Measurements from ENCODE around the gene MUCL3. TPM values are rescaled to one million over a fixed set of nuclear protein-coding genes. Genes with fewer than 3 reads are reported as not detected.

MUCL3 gene
- total and polyA plus RNA-seq, 2 donors (not counting 1 experiment from before 2014, with no cell fraction given): not detected

DNA sequence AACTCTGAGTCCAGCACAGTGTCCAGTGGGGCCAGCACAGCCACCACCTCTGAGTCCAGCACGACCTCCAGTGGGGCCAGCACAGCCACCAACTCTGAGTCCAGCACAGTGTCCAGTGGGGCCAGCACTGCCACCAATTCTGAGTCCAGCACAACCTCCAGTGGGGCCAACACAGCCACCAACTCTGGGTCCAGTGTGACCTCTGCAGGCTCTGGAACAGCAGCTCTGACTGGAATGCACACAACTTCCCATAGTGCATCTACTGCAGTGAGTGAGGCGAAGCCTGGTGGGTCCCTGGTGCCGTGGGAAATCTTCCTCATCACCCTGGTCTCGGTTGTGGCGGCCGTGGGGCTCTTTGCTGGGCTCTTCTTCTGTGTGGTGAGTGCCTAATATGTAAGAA lies 46.5 kb downstream of the MUCL3 start:
- Histone ChIP-seq H3K9ac (ENCODE audit: low read length) (no peak overlapping the region), H3K4me3 (ENCODE audit: control extremely low read depth in 1 of 5, extremely low read depth in 1 of 5, insufficient read depth in 1 of 5, low read depth in 2 of 5, low read length in 4 of 5) (no peak overlapping the region), H4K20me1 (ENCODE audit: control insufficient read depth, insufficient read depth, low read length, poor library complexity, severe bottlenecking) (no peaks in the 10 kb centered on the region), H3K27me3 (replicated peaks in 1 of 4; ENCODE audit: control extremely low read depth in 1 of 4, control insufficient read depth in 3 of 4, insufficient read depth in 4 of 4, low read length in 3 of 4) (peaks cover 0 to 14% (median 4%) of the 10 kb centered on the region in 4 experiments), H3K9me3 (ENCODE audit: control extremely low read depth in 1 of 3, control insufficient read depth in 2 of 3, insufficient read depth in 1 of 3, low read length in 2 of 3) (peaks cover 0 to 3% (median 0%) of the 10 kb centered on the region in 3 donors), H3K4me2 (replicated peaks; ENCODE audit: low read depth, low read length, poor library complexity, severe bottlenecking) (no peak overlapping the region), H3K27ac (ENCODE audit: low read length in 2 of 2) (no peak overlapping the region), H3K79me2 (ENCODE audit: control insufficient read depth, insufficient read depth, low read length) (no peaks in the 10 kb centered on the region), H3K4me1 (ENCODE audit: control insufficient read depth in 2 of 2, insufficient read depth in 2 of 2, low read length in 2 of 2) (no peaks in the 10 kb centered on the region), H3K36me3 (replicated peaks in 1 of 2; ENCODE audit: control extremely low read depth in 1 of 2, control insufficient read depth in 1 of 2, extremely low read depth in 1 of 2, insufficient read depth in 2 of 2, low read length in 1 of 2) (no peaks in the 10 kb centered on the region), H2AFZ (ENCODE audit: insufficient read depth, low read depth, low read length, poor library complexity, severe bottlenecking) (no peak overlapping the region)
- ChIA-PET CTCF (no interaction called here), POLR2A (no interaction called here)
- DNase-seq: no peak
- 92% methylated on average over 6 of the region's 6 CpGs for WGBS (ENCODE audit: insufficient coverage)
- ATAC-seq (ENCODE audit: low read depth): no peak
- Mint-ChIP-seq H3K4me3 (no peak overlapping the region), H3K27ac (no peak overlapping the region), H3K27me3 (peaks cover 34% of the 10 kb centered on the region), H3K9me3 (ENCODE audit: insufficient read depth) (no peaks in the 10 kb centered on the region), H3K4me1 (peaks cover 7% of the 10 kb centered on the region)
- intact Hi-C loops (cut with micrococcal nuclease): no loop called here
- TF ChIP-seq CTCF (IDR thresholded peaks at IDR 0.05) (no peak), EZH2 (IDR thresholded peaks at IDR 0.05; ENCODE audit: borderline replicate concordance, insufficient read depth, low read depth, low read length, poor library complexity, severe bottlenecking) (no peak)

DNA sequence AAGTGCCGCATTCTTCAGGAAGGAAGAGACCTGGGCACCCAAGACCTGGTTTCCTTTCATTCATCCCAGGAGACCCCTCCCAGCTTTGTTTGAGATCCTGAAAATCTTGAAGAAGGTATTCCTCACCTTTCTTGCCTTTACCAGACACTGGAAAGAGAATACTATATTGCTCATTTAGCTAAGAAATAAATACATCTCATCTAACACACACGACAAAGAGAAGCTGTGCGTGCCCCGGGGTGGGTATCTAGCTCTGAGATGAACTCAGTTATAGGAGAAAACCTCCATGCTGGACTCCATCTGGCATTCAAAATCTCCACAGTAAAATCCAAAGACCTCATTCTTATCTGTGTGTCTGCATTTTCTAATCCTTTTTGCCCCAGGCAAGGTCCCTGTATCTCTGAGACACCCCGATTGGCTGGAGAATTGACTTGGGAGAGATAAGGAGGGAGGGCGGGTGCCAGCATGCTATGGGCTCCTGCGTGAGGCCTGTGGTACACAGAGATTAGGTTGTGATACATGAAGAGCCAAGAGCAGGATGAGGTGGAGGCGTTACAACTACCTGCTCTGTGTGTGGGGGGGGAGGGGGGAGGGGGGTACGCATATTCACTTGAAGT lies 47.5 kb downstream of the MUCL3 start:
- peaks cover 7% of the 10 kb centered on the region for H3K4me1 Mint-ChIP-seq
- Histone ChIP-seq H3K79me2 (ENCODE audit: control insufficient read depth, insufficient read depth, low read length) (no peaks in the 10 kb centered on the region), H3K4me3 (ENCODE audit: control extremely low read depth in 1 of 5, extremely low read depth in 1 of 5, insufficient read depth in 1 of 5, low read depth in 2 of 5, low read length in 4 of 5) (no peak overlapping the region), H3K27me3 (replicated peaks in 1 of 4; ENCODE audit: control extremely low read depth in 1 of 4, control insufficient read depth in 3 of 4, insufficient read depth in 4 of 4, low read length in 3 of 4) (peaks cover 0 to 4% (median 0%) of the 10 kb centered on the region in 4 experiments), H3K9me3 (ENCODE audit: control extremely low read depth in 1 of 3, control insufficient read depth in 2 of 3, insufficient read depth in 1 of 3, low read length in 2 of 3) (peaks cover 0 to 3% (median 0%) of the 10 kb centered on the region in 3 donors), H3K9ac (ENCODE audit: low read length) (no peak overlapping the region), H3K4me2 (replicated peaks; ENCODE audit: low read depth, low read length, poor library complexity, severe bottlenecking) (no peak overlapping the region), H4K20me1 (ENCODE audit: control insufficient read depth, insufficient read depth, low read length, poor library complexity, severe bottlenecking) (no peaks in the 10 kb centered on the region), H3K36me3 (replicated peaks in 1 of 2; ENCODE audit: control extremely low read depth in 1 of 2, control insufficient read depth in 1 of 2, extremely low read depth in 1 of 2, insufficient read depth in 2 of 2, low read length in 1 of 2) (no peaks in the 10 kb centered on the region), H3K4me1 (ENCODE audit: control insufficient read depth in 2 of 2, insufficient read depth in 2 of 2, low read length in 2 of 2) (no peaks in the 10 kb centered on the region), H3K27ac (ENCODE audit: low read length in 2 of 2) (no peak overlapping the region), H2AFZ (ENCODE audit: insufficient read depth, low read depth, low read length, poor library complexity, severe bottlenecking) (no peak overlapping the region)
- ChIA-PET POLR2A (no interaction called here), CTCF (no interaction called here)
- H3K4me3 Mint-ChIP-seq: no peak overlapping the region
- no peak for DNase-seq
- intact Hi-C loops (cut with micrococcal nuclease): no loop called here
- no peak for ATAC-seq (ENCODE audit: low read depth)
- peaks cover 24% of the 10 kb centered on the region for H3K27me3 Mint-ChIP-seq
- H3K9me3 Mint-ChIP-seq (ENCODE audit: insufficient read depth): no peaks in the 10 kb centered on the region
- H3K27ac Mint-ChIP-seq: no peak overlapping the region
- TF ChIP-seq EZH2 (IDR thresholded peaks at IDR 0.05; ENCODE audit: borderline replicate concordance, insufficient read depth, low read depth, low read length, poor library complexity, severe bottlenecking): no peak
- TF ChIP-seq CTCF (IDR thresholded peaks at IDR 0.05): no peak
- 100% methylated on average over 4 of the region's 9 CpGs for WGBS (ENCODE audit: insufficient coverage)
